DMS114 treated with DMSO at 0.1 percent for 48 hours (cell line): ENCODE data around the gene LSG1.
"Not testable (repeated sequence)": the region's sequence is repeated elsewhere in the genome, so short reads cannot be mapped to it uniquely, and the experiment has no call there.

Source experiments
- DNase-seq: peaks from one replicate; lab custom pipeline; 2025; ENCODE audit not compliant: unreplicated experiment; lab: John Stamatoyannopoulos, UW

The LSG1 gene

DNA sequence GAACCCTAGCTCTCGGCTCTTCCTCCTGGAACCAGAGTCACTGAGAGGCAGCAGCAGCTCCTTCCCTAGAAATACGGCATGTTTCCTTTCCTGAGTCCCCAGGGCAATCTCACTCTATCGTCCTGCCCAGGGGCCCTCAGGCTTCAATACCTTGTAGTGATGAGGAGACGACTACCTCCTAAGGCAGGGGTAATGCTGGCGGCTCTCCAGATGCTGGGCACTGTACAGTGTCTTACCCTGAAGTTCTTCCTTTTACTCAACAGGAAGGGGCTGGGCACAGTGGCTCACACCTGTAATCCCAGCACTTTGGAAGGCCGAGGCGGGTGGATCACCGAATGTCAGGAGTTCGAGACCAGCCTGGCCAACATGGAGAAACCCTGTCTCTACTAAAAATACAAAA lies 52.2 kb downstream of the LSG1 start:
- DNase-seq: no peak

DNA sequence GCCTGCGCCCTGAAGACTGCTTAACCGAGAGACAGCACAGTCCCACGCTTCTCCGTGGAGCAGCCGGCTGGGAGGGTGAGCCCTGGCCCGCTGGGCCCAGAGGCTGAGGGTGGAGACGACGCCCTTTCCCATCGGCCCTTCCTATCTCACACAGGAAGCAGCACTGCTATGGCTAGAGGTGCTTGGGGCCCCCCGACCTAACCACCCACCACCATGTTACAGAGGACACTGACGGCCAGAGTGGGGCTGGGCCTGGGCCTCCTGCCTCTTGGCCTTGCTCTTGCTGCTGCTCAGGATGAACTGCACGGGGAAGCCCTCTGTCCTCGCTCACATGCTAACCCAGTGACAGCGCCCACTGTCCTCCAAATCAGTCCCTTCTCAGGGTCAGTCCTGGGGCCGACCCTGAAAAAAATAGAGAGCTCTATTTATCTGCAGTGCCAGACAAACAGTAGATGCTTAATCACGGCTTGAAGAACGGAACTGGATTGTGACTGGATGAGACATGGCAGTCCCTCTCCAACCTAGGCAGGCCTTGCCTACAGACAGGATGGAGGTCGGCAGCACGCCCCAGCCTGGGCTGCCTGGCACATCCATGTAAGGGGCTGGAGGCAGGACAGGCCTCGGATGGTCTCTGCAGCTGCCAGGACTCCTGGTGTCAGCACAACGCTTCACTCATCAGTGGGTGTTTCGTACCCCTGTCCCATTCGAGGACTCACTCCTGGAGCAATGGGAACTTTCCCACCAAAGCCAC lies 53.0 kb downstream of the LSG1 start:
- DNase-seq: no peak

DNA sequence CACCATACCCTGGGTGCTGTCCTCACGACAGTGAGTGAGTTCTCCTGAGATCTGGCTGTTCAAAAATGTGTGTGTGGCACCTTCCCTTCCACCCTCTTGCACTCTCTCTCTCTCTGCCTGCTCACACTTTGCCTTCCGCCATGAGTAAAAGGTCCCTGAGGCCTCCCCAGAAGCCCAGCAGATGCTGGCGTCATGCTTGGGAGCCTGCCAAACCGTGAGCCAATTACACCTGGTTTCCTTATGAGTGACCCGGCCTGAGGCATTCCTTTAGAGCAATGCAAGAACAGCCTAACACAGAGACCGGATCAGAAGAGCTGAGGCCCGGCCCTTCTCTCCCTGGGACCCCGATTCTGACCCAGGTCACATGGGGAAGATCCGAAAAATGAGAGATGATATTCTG lies 54.2 kb downstream of the LSG1 start:
- DNase-seq: no peak

DNA sequence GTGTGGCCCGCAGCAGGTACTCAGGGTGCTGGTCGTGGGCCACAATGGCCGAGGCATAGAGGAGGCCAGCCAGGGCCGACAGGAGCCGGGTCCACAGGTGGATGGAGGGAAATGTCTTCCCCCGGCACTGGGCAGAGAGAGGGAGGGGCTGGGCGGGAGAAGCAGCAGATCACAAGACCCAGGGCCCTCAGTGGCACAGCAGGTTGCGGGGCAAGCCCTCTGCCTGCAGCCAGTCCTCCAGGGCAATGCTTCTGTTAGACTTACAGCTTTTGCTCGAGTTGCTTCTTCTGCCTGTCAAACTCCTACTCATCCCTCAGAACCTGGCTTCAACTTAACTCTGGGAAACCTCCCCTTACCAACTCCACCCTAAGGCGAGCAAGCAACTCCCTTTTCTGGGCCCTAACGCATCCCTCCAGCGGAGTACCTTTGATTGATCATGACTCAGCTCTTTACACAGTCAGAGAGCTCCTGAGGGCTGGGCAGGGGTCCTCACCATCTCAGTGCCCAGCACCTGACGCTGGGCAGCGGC lies 54.8 kb downstream of the LSG1 start:
- DNase-seq: no peak

DNA sequence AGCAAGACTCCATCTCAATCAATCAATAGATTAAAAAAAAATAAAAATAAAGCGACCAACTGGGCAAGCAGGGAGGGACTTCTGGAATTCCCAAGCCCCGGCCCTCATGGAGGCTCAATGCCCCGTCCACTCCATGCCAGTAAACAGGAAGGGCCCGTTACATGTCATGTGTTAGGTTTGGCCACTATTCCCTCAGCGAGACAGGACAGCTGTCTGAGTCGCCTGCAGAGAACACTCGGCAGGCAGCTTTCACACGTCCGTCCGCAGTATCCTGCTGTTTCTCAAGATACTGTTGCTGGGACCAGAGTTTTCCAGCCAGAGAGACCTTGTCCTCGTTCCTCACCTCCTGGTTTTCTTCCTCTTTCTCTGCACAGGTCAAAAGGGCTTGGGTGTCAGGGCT lies 56.8 kb downstream of the LSG1 start:
- DNase-seq: no peak

DNA sequence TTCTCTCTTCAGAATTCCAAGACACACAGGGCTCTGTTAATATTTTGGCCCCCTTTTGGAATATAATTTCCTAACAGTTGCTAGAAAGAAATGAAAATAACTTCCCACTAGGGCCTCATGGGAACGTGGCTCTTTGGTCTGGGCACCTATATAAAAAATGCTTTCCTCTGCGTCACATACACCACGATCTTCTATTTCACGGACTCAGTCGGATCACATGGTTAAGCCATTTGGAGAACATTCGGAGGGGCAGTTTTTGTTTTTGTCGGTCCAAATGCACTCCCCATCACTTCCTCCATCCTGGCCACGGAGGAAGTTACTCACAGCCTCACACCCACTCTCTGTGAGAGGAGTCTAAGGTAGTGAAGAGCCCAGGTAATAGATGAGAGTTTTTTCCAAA lies 59.8 kb downstream of the LSG1 start:
- DNase-seq: no peak

DNA sequence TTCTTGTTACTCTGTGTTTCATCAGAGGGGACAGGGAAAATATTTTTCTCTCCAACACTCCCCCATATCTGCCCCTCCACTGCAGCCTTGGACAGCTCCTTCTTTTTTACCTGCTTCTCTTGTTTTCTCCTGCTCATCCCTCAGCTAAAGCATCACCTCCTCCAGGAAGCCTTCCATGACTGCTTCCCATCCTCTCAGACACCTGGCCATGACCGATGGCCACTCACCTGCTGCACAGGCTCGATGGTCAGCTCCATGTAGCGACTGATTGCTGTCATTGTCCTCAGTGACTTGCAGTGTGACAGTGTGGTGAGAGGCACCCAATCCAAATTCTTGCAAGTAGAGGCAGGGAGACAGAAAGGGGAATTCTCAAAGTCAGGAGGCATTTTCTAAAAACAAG lies 61.3 kb downstream of the LSG1 start:
- DNase-seq: no peak

DNA sequence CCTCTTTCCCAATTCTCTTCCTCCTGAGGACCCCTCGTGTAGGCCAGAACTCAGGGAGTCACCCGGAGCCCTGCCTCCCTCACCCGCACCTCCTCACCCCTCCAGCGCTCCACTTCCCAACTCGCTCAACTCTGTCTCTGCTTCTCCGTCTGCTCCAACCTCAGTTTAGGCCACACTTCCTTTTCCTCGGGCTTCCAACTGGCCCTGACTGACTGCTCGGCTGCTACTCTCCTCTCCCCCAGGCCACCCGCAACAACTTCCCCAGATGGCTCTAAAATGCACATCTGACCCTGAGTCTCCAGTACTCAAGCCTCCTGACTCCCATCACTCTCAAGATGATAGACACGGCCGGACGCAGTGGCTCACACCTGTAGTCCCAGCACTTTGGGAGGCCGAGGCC lies 62.4 kb downstream of the LSG1 start:
- DNase-seq: no peak

DNA sequence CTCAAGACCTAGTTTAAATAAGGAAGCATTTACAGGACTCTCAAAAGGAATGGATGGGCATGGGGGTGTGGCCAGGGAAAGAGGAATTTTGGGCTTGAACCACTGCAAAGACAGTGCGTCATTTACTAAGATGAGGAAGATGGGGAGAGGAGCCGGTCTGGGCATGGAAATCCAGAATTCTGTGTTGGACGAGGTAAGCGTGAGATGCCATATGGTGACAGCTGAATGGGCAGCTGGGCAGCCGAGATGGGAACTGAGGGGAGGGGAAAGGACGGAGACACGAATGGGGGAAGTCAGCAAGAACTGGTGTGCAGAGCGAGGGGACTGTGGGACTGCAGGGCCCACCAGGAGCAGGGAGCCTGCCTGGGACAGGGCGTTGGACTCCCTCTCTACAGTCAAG lies 63.0 kb downstream of the LSG1 start:
- no peak for DNase-seq

DNA sequence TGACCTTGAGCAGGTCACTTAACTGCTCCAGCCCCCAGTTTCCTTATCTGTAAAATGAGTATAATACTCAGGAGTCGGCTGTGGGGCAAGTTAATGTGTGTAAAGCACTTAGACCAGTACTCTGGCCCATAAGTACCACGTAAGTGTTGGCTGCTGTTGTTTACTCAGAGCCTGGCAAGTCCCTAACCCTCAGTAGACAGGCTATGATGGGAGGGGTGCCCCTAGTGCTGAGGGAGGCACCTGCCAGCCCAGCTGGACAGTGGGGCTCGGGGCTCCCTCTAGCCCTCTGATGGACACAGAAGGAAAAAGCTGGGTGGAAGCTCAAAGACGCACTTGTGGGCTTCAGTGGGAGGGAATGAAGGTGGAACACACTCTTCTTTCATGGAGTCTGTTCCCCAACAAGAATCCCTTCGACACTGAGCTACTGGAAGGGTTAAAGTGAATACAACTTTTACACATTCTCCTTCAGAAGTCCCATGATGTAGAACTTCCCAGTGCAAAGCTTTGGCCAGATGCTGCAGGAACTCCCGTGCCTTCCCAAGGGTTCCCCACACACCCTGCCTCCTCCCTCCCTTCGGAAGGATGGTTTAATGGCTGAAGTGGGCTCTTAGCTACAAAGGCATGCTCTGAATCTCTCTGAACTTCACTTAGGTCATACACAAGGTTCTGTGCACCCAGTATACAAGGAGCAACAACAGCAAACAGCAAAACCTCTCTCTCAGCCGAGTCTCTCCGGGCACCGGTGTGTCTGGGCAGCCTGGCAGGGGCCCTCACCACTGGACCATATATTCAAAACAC lies 64.2 kb downstream of the LSG1 start:
- DNase-seq: no peak

DNA sequence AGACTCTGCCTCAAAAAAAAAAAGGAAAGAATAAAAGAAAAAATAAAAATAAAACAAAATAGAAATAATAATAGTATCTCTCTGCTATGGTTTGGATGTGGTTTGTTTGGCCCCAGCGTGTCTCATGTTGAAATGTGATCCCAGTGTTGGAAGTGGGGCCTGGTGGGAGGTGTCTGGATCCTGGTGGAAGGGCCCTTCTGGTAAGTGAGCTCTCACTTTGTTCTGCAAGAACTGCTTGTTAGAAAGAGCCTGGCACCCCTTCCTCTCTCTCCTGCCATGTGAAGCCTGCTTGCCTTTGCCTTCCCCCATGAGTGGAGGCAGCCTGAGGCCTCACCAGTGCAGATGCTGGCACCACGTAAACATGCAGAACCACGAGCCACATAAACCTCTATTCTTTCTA lies 65.0 kb downstream of the LSG1 start:
- DNase-seq: no peak

DNA sequence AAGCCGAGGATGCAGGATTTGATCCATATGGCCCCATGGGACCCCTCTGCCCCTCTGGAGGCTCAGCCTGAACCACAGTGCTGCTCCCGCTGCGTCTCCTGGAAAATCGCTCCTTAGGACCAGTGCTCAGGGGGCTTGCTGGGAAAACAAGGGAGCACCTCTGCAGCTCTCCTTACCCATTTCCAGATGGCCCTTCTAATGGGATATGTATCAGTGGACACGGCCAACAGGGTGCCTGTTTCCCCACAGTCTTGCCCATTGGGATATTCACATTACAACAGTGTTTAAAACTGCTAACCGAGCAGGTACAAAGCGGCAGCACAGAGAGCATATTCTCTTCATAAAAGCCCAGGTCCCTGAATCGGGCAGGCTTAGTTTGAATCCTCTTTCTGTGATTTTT lies 65.8 kb downstream of the LSG1 start:
- no peak for DNase-seq

DNA sequence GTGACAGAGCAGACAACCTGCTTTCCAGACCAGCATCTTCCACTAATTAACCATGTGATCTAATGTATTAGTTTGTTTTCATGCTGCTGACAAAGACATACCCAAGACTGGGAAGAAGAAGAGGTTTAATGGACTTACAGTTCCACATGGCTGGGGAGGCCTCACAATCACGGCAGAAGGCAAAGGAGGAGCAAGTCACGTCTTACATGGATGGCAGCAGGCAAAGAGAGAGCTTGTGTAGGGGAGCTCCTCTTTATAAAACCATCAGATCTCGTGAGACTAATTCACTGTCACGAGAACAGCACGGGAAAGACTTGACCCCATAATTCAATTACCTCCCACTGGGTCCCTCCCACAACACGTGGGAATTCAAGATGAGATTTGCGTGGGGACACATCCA lies 66.7 kb downstream of the LSG1 start:
- not testable (repeated sequence) for DNase-seq

DNA sequence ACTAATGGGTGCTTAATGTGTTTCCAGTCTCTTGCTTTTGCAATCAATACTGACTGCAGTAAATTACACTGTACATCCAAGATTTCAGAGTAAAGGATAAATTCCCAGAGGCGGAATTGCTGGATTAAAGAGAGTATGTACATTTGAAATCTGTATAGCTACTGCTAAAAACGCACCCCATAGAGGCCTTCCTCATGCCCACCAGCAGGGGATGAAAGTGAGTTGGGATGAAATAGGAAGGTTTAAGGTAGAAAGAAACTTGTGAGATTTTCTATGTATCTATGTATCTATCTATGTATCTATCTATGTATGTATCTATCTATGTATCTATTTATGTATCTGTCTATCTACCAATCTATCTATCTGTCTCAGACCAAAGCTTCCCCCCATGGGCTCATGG lies 67.2 kb downstream of the LSG1 start:
- DNase-seq: no peak

DNA sequence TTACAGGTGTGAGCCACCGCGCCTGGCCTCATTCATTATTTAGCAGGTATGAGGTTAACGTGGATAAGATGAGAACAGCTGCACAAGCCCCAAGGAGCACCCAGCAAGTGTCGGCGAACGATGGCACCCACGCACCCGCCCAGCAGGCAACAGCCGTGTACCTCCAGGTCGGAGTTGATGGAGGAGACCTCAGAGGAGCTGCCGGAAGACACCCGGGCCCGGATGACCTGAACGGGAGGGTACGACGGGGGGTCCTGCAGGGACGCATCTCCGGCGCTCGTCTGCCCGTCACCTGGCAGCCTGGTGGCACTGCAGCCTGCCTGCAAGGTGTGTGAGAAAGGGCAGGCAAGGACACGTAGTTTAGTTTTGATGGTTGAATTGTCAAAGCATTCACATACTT lies 67.9 kb downstream of the LSG1 start:
- no peak for DNase-seq

DNA sequence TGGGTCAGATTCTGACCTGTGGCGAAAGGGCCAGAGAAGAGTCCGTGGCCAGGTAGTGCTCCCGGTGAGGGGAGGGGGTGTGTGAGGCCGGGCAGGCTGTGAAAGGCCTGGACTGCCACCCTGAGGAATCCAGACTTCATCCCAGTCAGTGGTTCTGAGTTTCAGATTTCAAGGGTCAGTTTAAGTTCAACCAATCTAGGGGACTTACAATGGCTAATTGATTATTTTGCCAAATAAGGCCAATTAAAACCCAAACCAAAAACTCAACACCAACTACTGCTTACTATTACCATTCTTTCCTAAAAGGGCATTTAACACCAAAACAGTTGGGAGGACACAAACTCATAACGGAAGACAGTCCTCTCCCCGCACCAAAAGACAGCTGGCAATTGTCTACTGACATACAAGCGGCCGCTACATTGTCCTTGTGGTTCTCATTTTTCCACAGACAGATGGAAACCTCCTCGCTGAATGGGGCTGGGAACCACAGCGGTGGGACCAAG lies 69.3 kb downstream of the LSG1 start:
- no peak for DNase-seq

DNA sequence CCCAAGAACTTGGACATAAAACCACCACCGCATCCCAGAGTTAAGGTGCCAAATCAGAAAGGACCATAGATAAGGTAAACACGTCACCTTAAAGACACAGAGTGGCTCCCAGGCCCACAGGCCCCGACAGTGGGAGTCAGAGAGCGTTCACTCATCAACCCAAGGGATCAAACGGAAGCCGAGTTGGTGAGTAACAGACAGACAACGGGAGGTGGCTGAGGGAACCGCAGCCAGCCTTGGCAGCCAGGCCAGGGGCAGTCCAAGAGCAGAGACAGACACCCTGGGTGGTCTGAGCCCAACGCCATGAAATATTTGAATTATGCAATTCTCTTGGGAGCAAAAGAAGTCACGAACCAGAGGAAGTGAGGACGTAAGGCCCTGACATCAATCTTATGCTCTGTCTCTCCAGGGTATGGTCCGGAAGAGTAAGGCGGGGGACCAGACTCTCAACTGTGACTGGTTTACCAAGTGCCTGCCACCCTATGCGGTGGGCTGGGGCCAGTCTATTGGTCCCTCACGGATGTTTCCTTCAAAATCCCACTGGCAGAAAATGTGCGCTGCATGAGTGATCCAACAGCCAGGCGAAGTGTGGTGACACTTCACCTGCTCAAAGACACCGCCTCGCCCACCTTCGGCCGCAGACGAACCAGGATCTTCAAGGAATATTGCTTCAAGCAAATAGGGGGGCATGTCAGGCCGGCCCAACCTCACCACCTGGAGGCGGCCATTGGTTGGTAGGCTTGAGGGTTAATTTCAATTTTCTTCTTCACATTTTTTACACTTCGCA lies 73.0 kb downstream of the LSG1 start:
- DNase-seq: no peak

DNA sequence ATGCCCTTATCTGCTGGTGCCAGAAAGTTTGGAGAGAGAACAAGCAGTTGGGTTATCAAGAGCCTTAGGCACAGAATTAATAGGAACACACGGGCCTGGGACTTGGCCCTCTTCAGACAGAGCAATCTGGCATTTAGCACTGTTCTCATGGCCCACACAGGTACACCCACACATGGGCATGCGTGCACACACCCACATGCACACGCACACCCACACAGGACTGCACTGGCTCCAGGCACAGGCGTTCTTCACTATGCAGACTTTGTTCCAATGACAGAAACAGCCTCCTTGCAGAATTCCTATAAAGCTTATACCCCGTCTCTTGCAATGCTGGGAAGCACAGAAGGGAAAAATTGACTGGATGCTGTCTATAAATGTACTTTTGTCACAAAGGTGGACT lies 75.1 kb downstream of the LSG1 start:
- DNase-seq: no peak

DNA sequence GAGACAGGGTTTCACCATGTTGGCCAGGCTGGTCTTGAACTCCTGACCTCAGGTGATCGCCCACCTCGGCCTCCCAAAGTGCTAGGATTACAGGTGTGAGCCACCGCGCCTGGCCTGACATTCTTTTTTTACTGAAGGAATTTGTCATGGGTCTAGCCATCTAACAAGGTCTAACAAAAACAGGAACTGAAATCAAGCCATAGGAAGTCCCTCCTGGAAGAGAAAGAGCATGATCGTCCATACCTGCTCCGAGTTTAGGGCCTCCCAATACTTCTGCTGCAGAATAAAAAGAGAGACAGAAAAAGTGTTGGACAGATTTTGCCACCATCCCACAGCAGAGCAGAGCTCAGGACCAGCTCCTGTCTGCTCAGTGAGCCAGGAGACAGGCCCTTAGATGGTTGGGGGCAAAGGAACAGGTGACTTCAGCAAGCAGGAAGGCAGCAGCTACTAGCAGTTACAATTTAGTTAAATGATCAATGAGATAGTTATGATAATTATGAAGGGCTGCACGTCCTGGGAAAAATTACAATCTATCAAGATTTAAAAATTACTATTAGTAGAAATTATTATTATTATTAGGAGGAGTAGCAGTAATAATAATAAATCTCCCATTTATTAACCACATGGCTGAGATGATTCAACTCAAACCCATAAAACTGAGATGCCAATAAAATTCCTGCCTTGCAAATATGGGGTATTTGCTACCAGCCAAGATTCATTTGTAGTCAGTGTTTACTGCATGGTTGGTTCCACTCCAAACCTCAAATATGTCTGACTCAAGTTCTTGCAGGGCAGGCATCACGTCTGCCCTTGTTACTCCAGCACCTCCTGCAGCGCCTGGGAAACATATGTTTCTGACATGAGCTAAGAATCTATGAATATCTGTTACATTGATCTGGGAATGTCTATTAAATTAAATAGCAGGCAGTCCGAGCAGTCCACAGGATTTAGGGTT lies 78.9 kb downstream of the LSG1 start:
- DNase-seq: no peak
